HepG2 (cell line): ENCODE measurements around the gene PRPF38B. TPM values are rescaled to one million over a fixed set of nuclear protein-coding genes. Genes with fewer than 3 reads are reported as not detected.

Experiments
- ATAC-seq: fragments of 200-7000 bp; cut with Tn5 transposase; 3 replicates; pipeline ENCODE4 v1.9.1; 2020; ENCODE audit warnings: mild to moderate bottlenecking, moderate library complexity
- BruUV-seq: library from RNA; stranded (reverse); fragments of 400-500 nt; replicated peaks from 2 replicates; lab custom pipeline; 2021; lab: Mats Ljungman, UMichigan
- CTCF ChIA-PET: fragments of 300-600 bp; formaldehyde crosslinking; extraction: SDS; loops from one replicate; lab custom pipeline; 2021; ENCODE audit warnings: low total read pairs, inconsistent platforms, low intra/inter-chr PET ratio; lab: Yijun Ruan, JAX
- POLR2A ChIA-PET: fragments of 350-600 bp; sonication (Branson Sonifier 250); formaldehyde crosslinking; loops from one replicate; lab custom pipeline; 2020; ENCODE audit warnings: antibody characterized with exemption, inconsistent platforms; lab: Yijun Ruan, JAX
- DNase-seq: peaks from one replicate; pipeline ENCODE4 v3.0.0-alpha.2; 2015; ENCODE audit warnings: low spot score
- FAIRE-seq: peaks from 3 replicates; lab custom pipeline; 2011; peaks lifted over from hg19 to GRCh38; lab: Jason Lieb, UNC
- H2AFZ ChIP-seq: one replicate; pipeline ENCODE4 v1.6.1; 2011; ENCODE audit warnings: low read length, inconsistent platforms
- H3K27ac ChIP-seq: fragments of 300-600 bp; 3 replicates; pipeline ENCODE4 v1.8.0; 2011; ENCODE audit warnings: mixed run types, mild to moderate bottlenecking, mixed read lengths, low read length, inconsistent platforms; ENCODE audit not compliant: insufficient read depth; ENCODE audit errors: extremely low read length
- H3K27me3 ChIP-seq, 2 experiments: fragments of 200-600 bp in 1 of 2; 2 replicates in 1 of 2; 3 replicates in 1 of 2; pipeline versions ENCODE4 v1.6.0 to v1.8.0; 2011; ENCODE audit warnings: low read length in 2 of 2, mild to moderate bottlenecking in 2 of 2, moderate library complexity in 2 of 2, inconsistent platforms in 1 of 2; ENCODE audit not compliant: insufficient read depth in 2 of 2, control insufficient read depth in 1 of 2
- H3K36me3 ChIP-seq, 2 experiments: fragments of 200-600 bp in 1 of 2; replicated peaks in 1 of 2; 2 replicates in 1 of 2; 3 replicates in 1 of 2; pipeline versions ENCODE4 v1.5.1 to v1.8.0; 2011; ENCODE audit warnings: low read length in 2 of 2, inconsistent platforms in 1 of 2; ENCODE audit not compliant: insufficient read depth in 2 of 2, control insufficient read depth in 1 of 2
- H3K4me1 ChIP-seq: 2 replicates; pipeline ENCODE4 v1.5.1; 2012; ENCODE audit warnings: low read length, inconsistent platforms; ENCODE audit not compliant: insufficient read depth
- H3K4me2 ChIP-seq: 2 replicates; pipeline ENCODE4 v1.6.0; 2011; ENCODE audit warnings: low read depth, low read length, inconsistent platforms
- H3K4me3 ChIP-seq, 3 experiments: fragments of 200-600 bp in 1 of 3; sonication (generic), shearing (Covaris generic) in 1 of 3; replicated peaks in 1 of 3; 2 replicates each; pipeline ENCODE4 v1.5.1; 2011 to 2016; ENCODE audit warnings: low read length in 3 of 3, inconsistent platforms in 2 of 3, low read depth in 2 of 3, mild to moderate bottlenecking in 2 of 3, control low read depth in 1 of 3, mixed read lengths in 1 of 3; ENCODE audit not compliant: insufficient read depth in 1 of 3
- H3K79me2 ChIP-seq: one replicate; pipeline ENCODE4 v1.6.1; 2011; ENCODE audit warnings: low read length, inconsistent platforms; ENCODE audit not compliant: insufficient read depth
- H3K9ac ChIP-seq: 2 replicates; pipeline ENCODE4 v1.6.0; 2011; ENCODE audit warnings: mild to moderate bottlenecking, low read depth, low read length, inconsistent platforms; ENCODE audit not compliant: insufficient read depth
- H3K9me3 ChIP-seq: 2 replicates; pipeline ENCODE4 v1.5.1; 2012; ENCODE audit warnings: mild to moderate bottlenecking, low read length
- H4K20me1 ChIP-seq: 2 replicates; pipeline ENCODE4 v1.6.0; 2011; ENCODE audit warnings: inconsistent platforms, mild to moderate bottlenecking, low read length, moderate library complexity; ENCODE audit not compliant: insufficient read depth
- ATF1 ChIP-seq: IDR thresholded peaks from 2 replicates; pipeline ENCODE4 v1.6.1; 2016; ENCODE audit warnings: mild to moderate bottlenecking, control low read depth
- HDAC1 ChIP-seq: sonication (generic); formaldehyde crosslinking; IDR thresholded peaks from 2 replicates; pipeline ENCODE4 v1.5.1; 2020; ENCODE audit warnings: mild to moderate bottlenecking, missing genetic modification reagents
- KDM5B ChIP-seq: sonication (generic); formaldehyde crosslinking; IDR thresholded peaks from 2 replicates; pipeline ENCODE4 v1.4.0; 2020; ENCODE audit warnings: missing genetic modification reagents, mild to moderate bottlenecking, borderline replicate concordance
- NR3C1 ChIP-seq: sonication (generic); formaldehyde crosslinking; IDR thresholded peaks from 2 replicates; pipeline ENCODE4 v1.4.0; 2020; ENCODE audit warnings: missing genetic modification reagents
- PHF5A ChIP-seq: IDR thresholded peaks from one replicate; pipeline ENCODE4 v1.6.1; 2018; ENCODE audit warnings: low read depth, missing genetic modification reagents; ENCODE audit not compliant: unreplicated experiment
- ZNF136 ChIP-seq: sonication (generic); formaldehyde crosslinking; IDR thresholded peaks from 2 replicates; pipeline ENCODE4 v1.8.1; 2022; ENCODE audit warnings: low read depth, mild to moderate bottlenecking, moderate library complexity, missing genetic modification reagents
- WGBS: methylation state at CpG from one replicate; pipeline ENCODE4 v1.1.6; 2017; ENCODE audit warnings: low lambda C conversion rate; 5-methylcytosine and 5-hydroxymethylcytosine counted together
- in situ Hi-C: cut with HindIII; loops from 2 replicates; pipeline ENCODE4 v1.10.0; 2017; ENCODE audit warnings: low pct_unique_long_range_greater_than_20kb; ENCODE audit not compliant: extremely low pct_ligation_motif_present
- intact Hi-C: fragments of 100-400 bp; cut with micrococcal nuclease; formaldehyde crosslinking; loops from one replicate; pipeline ENCODE4 v1.10.0; 2022; ENCODE audit not compliant: unreplicated experiment
- polyA plus RNA-seq, 8 experiments: library from polyadenylated mRNA; depleted of rRNA in 3 of 8; stranded (reverse) in 7 of 8; unstranded in 1 of 8; fragments of >200 nt; fragmentation: Illumina TruSeq in 4 of 8; extraction: Trizol in 4 of 8; gene quantifications; 2 replicates each; pipeline versions ENCODE4 v1.2.1 to v1.2.3, GENCODE V29; 2011 to 2016; ENCODE audit warnings: low read depth in 4 of 8, missing spikeins in 1 of 8, mixed read lengths in 1 of 8; ENCODE audit not compliant: insufficient read depth in 1 of 8
- total RNA-seq, 5 experiments: library from RNA; depleted of rRNA; stranded (reverse); fragments of >200 nt; fragmentation: Illumina TruSeq; extraction: Trizol; gene quantifications; 2 replicates each; pipeline ENCODE4 v1.2.3, GENCODE V29; 2016; ENCODE audit warnings: low read depth in 1 of 5
- TF ChIP-seq, protein P1 (sequence below): sonication (generic); formaldehyde crosslinking; IDR thresholded peaks from 2 replicates; pipeline ENCODE4 v1.4.0; 2020; ENCODE audit warnings: mild to moderate bottlenecking, missing genetic modification reagents
- TF ChIP-seq, protein P2 (sequence below): sonication (generic); formaldehyde crosslinking; IDR thresholded peaks from 2 replicates; pipeline ENCODE4 v1.4.0; 2020; ENCODE audit warnings: low read depth, mild to moderate bottlenecking, missing genetic modification reagents
- TF ChIP-seq, protein P3 (sequence below): sonication (generic); formaldehyde crosslinking; IDR thresholded peaks from 2 replicates; pipeline ENCODE4 v1.5.0; 2020; ENCODE audit warnings: missing genetic modification reagents

The PRPF38B gene
- total and polyA plus RNA-seq, 2 of the 13 experiments (the other 11 are each of a cell fraction or from before 2014, with no cell fraction given) = 25.7 to 29.7 TPM

DNA sequence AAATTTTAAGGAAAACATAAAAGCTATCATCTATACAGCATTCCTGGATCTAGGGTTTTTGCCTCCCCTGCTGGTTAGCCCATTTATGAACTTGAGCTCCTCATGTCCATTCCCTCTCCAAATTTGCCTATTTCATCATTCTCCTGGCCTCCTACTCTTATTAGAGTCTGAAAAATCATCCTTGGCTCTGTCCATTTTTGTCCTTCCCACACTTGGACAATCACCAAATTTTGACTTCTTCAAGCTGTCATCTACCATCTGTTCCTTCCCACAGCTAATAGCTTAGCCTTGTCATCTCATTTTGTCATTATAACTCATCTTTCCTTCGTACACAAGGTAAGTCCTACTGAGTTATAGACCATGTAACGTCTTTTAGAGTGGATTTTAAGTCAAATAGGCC is 29.0 kb upstream of the PRPF38B start:
- Histone ChIP-seq H3K4me2 (no peak overlapping the region), H3K27ac (no peak overlapping the region), H2AFZ (no peak overlapping the region), H4K20me1 (no peaks in the 10 kb centered on the region), H3K27me3 (no peaks in the 10 kb centered on the region), H3K4me3 (no peak overlapping the region), H3K79me2 (no peaks in the 10 kb centered on the region), H3K36me3 (no peaks in the 10 kb centered on the region), H3K4me1 (no peaks in the 10 kb centered on the region), H3K9ac (no peak overlapping the region), H3K9me3 (no peaks in the 10 kb centered on the region)
- ChIA-PET CTCF (no interaction called here), POLR2A (interaction anchor here (1.2 kb wide), 1 partner anchor 29 kb away, joined by 3 read pairs; the partner anchor contains the start of gene PRPF38B)
- FAIRE-seq = no peak
- ATAC-seq = no peak
- no TSS peak for BruUV-seq
- intact Hi-C loops = no loop called here
- TF ChIP-seq KDM5B (CRISPR knock-in tag) (no peak), ZNF136 (CRISPR knock-in tag) (no peak), HDAC1 (no peak), ATF1 (CRISPR knock-in tag) (no peak), PHF5A (no peak)
- TF ChIP-seq, protein P1, sequence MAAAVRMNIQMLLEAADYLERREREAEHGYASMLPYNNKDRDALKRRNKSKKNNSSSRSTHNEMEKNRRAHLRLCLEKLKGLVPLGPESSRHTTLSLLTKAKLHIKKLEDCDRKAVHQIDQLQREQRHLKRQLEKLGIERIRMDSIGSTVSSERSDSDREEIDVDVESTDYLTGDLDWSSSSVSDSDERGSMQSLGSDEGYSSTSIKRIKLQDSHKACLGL (CRISPR knock-in tag) = no peak
- TF ChIP-seq, protein P2, sequence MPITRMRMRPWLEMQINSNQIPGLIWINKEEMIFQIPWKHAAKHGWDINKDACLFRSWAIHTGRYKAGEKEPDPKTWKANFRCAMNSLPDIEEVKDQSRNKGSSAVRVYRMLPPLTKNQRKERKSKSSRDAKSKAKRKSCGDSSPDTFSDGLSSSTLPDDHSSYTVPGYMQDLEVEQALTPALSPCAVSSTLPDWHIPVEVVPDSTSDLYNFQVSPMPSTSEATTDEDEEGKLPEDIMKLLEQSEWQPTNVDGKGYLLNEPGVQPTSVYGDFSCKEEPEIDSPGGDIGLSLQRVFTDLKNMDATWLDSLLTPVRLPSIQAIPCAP = no peak
- WGBS = 0% methylated on average over 2 of the region's 2 CpGs
- no peak for DNase-seq
- in situ Hi-C loops = no loop called here

DNA sequence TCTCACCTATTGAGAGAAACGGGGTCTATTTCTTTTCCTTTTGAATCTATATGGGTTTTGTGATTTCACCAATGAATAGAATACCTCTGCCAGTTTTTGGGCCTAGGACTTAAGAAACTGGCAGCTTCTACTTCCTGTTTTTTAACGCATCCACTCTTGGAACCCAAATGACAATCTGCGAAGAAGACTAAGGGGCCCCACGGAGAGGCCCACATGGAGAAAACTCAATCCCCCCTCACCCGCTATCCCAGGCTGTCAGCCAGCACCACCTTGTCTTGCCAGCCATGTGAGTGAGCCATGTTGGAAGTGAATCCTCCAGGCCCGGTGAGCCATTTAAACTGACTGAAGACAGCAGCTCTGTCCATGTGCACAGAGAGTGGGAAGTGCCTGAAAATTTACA is 27.6 kb upstream of the PRPF38B start:
- ChIA-PET CTCF (no interaction called here), POLR2A (no interaction called here)
- H3K27me3 ChIP-seq = no peaks in the 10 kb centered on the region
- no peaks in the 10 kb centered on the region for H3K9me3 ChIP-seq
- H3K27ac ChIP-seq = no peak overlapping the region
- WGBS = 50% methylated on average over 6 of the region's 6 CpGs
- DNase-seq (no peak), ATAC-seq (no peak), FAIRE-seq (no peak)
- no TSS peak for BruUV-seq
- H3K4me3 ChIP-seq = no peak overlapping the region
- H3K9ac ChIP-seq = no peak overlapping the region
- TF ChIP-seq, protein P3, sequence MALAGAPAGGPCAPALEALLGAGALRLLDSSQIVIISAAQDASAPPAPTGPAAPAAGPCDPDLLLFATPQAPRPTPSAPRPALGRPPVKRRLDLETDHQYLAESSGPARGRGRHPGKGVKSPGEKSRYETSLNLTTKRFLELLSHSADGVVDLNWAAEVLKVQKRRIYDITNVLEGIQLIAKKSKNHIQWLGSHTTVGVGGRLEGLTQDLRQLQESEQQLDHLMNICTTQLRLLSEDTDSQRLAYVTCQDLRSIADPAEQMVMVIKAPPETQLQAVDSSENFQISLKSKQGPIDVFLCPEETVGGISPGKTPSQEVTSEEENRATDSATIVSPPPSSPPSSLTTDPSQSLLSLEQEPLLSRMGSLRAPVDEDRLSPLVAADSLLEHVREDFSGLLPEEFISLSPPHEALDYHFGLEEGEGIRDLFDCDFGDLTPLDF (CRISPR knock-in tag) = no peak
- no peak for TF ChIP-seq NR3C1 (CRISPR knock-in tag)
- H3K79me2 ChIP-seq = no peaks in the 10 kb centered on the region
- H3K36me3 ChIP-seq = no peaks in the 10 kb centered on the region
- no peaks in the 10 kb centered on the region for H3K4me1 ChIP-seq
- no peak overlapping the region for H2AFZ ChIP-seq
- no peaks in the 10 kb centered on the region for H4K20me1 ChIP-seq
- in situ Hi-C loops (no loop called here), intact Hi-C loops (no loop called here)
- H3K4me2 ChIP-seq = no peak overlapping the region
